Measurements from ENCODE around the gene GOLGA1. TPM values are rescaled to one million over a fixed set of nuclear protein-coding genes. Genes with fewer than 3 reads are reported as not detected.

GOLGA1 gene
- total RNA-seq, 1 experiment from 2014 or later: 17.2 TPM

- DNase-seq (ENCODE audit: low read depth): no peak
Observed at GRCh38 chr9:124882231-124882630, 58.7 kb downstream of the GOLGA1 start.

GRCh38 chr9:124881138-124881743 is 59.6 kb downstream of the GOLGA1 start:
- no peak for DNase-seq (ENCODE audit: low read depth)

GRCh38 chr9:124880501-124880900 is 60.4 kb downstream of the GOLGA1 start:
- no peak for DNase-seq (ENCODE audit: low read depth)

- no peak for DNase-seq (ENCODE audit: low read depth)
Observed at GRCh38 chr9:124879226-124879625, 61.7 kb downstream of the GOLGA1 start.

- DNase-seq (ENCODE audit: low read depth): no peak
Observed at GRCh38 chr9:124878518-124878917, 62.4 kb downstream of the GOLGA1 start.

GRCh38 chr9:124878021-124878420 is 62.9 kb downstream of the GOLGA1 start:
- no peak for DNase-seq (ENCODE audit: low read depth)

GRCh38 chr9:124877021-124877782 is 63.7 kb downstream of the GOLGA1 start:
- no peak for DNase-seq (ENCODE audit: low read depth)

GRCh38 chr9:124875501-124875900 is 65.4 kb downstream of the GOLGA1 start:
- no peak for DNase-seq (ENCODE audit: low read depth)

GRCh38 chr9:124873664-124874063 is 67.2 kb downstream of the GOLGA1 start:
- DNase-seq (ENCODE audit: low read depth): no peak

GRCh38 chr9:124871156-124871561 is 69.7 kb downstream of the GOLGA1 start:
- no peak for DNase-seq (ENCODE audit: low read depth)

GRCh38 chr9:124870723-124871122 is 70.2 kb downstream of the GOLGA1 start:
- no peak for DNase-seq (ENCODE audit: low read depth)

GRCh38 chr9:124869986-124870560 is 70.8 kb downstream of the GOLGA1 start:
- DNase-seq (ENCODE audit: low read depth): peak; percentile 56

- peak; percentile 58 for DNase-seq (ENCODE audit: low read depth)
Observed at GRCh38 chr9:124869466-124869985, 71.4 kb downstream of the GOLGA1 start.

GRCh38 chr9:124868511-124869465 is 72.1 kb downstream of the GOLGA1 start:
- peak; percentile 97 for DNase-seq (ENCODE audit: low read depth)

GRCh38 chr9:124863371-124863871 is 77.5 kb downstream of the GOLGA1 start:
- peak; percentile 29 for DNase-seq (ENCODE audit: low read depth)

- peak; percentile 99 for DNase-seq (ENCODE audit: low read depth)
Observed at GRCh38 chr9:124861342-124862229, 79.3 kb downstream of the GOLGA1 start, which contains the start of the genes ARPC5L and RPL35. ARPC5L (plus strand) TSS chr9:124862130; CDS start chr9:124869291, 7,161 bp downstream. RPL35 (minus strand) TSS chr9:124861957; CDS start chr9:124861912, 45 bp downstream.

- no peak for DNase-seq (ENCODE audit: low read depth)
Observed at GRCh38 chr9:124860582-124861341, 80.1 kb downstream of the GOLGA1 start.

- no peak for DNase-seq (ENCODE audit: low read depth)
Observed at GRCh38 chr9:124859803-124860581, 80.9 kb downstream of the GOLGA1 start.

Measured in Daoy (cell line).